GM19193 (cell line): ENCODE results near the gene AFAP1L1.

Experiments
- POLR2A ChIP-seq: IDR thresholded peaks from 4 replicates; pipeline ENCODE4 v1.6.1; 2011; ENCODE audit not compliant: insufficient read depth, insufficient read length; ENCODE audit errors: extremely low read depth

AFAP1L1 gene

GRCh38 chr5:149251546-149251945 lies 20.1 kb upstream of the AFAP1L1 start:
- no peak for TF ChIP-seq POLR2A

- TF ChIP-seq POLR2A = no peak
Measured at GRCh38 chr5:149254506-149254905, 17.2 kb upstream of the AFAP1L1 start.

DNA sequence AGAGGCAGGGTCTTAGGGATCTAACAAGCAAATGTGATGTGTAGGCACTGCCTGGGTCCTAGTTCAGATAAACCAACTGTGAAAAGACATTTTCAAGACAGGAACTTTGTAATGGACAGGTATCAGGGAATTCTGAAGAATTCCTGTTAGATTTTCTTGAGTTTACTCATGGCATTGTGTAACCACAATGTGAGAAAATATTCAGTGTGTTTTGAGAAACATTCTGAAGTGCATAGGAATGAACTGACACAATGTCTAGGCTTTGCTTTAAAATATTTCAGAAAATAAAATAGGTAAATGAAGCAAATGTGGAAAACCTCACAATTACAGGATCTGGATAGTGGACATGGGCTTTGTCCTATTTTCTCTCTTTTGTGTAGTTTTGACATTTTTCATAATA lies 15.2 kb upstream of the AFAP1L1 start:
- no peak for TF ChIP-seq POLR2A

DNA sequence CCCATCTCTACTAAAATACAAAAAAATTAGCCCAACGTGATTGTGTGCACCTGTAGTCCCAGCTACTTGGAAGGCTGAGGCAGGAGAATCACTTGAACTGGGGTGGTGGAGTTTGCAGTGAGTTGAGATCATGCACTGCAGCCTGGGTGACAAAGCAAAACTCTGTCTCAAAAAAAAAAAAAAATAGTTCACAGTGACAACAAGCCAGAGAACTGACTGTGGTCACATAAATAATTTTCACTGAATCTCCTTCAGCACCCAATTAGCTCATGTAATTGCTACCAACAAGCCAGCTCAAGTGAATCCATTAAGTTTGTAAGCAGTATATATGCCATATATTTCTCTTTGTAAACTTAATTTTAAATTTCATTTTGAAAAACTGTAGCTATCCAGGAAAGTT lies 14.5 kb upstream of the AFAP1L1 start:
- TF ChIP-seq POLR2A = no peak

DNA sequence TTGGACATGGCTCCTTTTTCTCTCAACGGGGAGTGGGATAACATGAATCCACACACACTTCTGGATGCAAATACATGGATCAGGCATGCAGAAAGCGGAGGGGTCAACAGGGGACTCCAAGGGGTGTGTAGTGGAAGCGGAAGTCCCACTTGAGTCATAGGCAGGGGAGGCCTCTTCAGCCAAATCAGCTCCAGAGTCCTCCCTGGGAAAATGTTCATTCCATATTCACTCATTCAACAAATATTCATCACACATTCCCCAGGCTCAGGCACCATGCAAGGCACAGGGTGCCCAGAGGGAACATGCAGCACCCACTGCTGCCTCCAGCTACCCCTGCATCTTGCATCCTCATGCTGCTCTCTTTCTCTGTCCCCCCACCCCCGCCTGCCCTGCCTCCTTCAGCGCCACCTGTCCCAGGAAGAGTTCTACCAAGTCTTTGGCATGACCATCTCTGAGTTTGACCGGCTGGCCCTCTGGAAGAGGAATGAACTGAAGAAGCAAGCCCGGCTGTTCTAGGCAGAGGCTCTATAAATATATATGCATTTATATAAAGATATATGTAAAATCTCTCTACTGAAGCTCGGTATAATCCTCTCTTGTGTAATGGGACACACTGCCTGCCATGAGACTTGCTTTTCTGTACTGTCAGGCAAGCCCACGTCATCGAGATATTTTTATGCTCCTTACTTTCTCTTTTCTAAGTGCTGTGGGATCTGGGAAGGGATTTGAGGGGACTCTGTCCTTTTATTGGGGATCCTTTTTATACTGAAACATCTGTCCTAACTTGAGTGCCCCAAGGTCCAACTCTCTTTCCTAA lies 13.6 kb upstream of the AFAP1L1 start:
- TF ChIP-seq POLR2A = no peak

DNA sequence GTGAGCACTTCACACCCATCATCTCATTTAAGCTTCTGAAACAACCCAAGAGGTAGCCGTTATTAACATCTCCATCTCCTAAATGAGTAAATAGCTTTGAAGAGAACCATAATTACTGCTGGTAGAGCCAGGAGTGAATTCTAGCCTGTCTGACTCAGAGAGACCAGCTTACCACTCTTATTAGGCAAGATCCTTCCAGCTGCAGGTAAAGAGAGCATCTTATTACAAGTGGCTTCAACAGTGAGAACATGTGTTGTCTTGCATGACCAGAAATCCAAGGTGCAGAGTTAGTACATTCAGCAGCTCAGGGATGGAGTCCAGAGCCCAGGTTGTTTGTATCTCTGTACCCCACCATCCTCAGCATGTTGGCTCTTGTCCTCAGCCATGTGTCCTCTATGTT lies 10.9 kb upstream of the AFAP1L1 start:
- TF ChIP-seq POLR2A = no peak

- TF ChIP-seq POLR2A = no peak
Measured at GRCh38 chr5:149261246-149261645, 10.4 kb upstream of the AFAP1L1 start.

DNA sequence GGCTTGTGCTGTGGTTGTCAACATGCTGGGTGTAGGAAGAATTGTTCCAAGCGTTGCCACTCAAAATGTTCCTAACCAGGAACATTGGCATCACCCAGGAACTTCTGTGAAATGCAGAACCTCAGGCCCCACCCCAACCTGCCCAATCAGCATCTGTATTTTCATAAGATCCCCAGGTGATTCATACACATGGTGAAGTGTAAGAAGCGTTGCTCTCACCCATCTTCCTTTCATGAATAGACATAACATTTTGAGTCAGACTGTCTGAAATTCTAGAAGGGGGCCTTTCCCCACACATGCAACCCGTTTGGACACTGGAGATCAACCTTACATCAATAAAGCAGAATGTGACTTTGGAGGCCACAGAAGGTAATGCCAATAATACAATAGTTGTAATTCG lies 9.3 kb upstream of the AFAP1L1 start:
- TF ChIP-seq POLR2A = no peak

DNA sequence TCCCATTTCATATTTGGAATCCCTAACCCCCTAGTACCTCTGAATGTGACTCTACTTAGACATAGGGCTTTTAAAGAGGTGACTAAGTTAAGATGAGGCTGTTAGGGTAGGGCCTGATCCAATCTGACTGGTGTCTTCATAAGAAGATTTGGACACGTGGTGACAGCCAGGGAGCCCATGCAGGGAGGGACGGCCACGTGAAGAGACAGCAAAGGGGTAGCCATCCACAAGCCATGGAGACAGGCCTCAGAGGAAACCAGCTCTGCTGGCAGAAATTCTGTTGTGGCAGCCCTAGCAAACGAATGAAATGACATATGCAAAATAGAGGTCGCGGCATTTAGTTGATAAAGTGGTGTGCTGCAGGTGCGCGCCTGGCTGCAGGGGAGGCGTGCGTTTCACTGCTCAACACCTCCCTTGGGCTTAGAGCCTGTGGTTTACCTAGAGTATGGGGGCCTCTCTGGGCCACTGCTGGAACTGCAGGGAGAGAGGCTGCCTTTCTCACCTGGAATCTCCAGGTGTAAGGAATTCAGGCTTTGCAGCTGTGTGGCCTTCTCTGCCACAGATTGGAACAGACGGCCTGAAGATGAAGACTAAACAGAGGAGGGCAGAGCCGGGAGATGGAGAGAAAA lies 7.1 kb upstream of the AFAP1L1 start:
- TF ChIP-seq POLR2A = no peak

DNA sequence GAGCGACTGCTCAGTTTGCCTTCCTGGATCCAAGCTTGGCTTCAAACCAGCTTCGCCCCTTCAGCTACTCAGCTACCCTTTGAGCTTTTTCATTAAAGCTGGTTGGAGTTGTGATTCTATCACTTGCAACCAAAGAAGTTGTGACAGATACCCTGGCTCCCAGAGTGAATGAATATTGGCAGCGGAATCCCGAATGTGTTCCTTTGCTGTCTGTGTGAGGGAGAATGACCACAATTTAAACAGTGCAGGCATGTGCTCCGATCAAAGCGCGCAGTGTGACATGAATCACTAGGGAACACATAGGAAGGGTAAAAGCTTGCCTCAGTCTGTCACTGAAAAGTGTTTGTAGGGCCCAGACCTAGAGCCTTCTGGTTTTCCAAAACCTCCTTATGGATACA lies 6.6 kb upstream of the AFAP1L1 start:
- TF ChIP-seq POLR2A = no peak

- no peak for TF ChIP-seq POLR2A
Measured at GRCh38 chr5:149265597-149265996, 6.1 kb upstream of the AFAP1L1 start.

GRCh38 chr5:149267241-149267973 lies 4.3 kb upstream of the AFAP1L1 start:
- TF ChIP-seq POLR2A = no peak

DNA sequence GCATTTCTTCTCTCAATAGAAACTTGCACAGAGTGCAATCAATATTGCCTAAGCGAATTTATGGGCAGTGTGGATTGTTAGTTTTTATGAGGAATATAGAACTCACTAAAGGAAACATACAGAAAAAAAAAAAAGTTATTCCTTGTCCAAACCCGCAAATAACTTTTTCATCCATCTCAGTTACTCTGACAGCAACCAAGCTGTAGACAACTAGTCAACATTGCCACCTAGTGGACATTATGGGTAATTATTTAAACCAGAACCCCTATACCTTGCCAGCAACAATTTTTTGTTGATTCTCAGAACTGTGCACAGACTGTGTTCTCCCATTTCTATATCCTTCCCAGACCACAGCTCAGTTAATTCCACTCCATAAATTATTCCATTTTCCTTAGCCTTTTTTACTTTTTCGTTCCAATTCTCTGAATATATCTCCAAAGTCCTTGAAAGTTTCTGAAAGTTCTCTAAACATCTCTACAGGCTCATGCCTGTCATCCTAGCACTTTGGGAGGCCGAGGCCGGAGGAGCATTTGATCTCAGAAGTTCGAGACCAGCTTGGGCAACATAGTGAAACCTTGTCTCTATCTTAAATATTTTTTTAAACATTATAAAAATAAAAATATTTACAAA lies 2.6 kb upstream of the AFAP1L1 start:
- no peak for TF ChIP-seq POLR2A

DNA sequence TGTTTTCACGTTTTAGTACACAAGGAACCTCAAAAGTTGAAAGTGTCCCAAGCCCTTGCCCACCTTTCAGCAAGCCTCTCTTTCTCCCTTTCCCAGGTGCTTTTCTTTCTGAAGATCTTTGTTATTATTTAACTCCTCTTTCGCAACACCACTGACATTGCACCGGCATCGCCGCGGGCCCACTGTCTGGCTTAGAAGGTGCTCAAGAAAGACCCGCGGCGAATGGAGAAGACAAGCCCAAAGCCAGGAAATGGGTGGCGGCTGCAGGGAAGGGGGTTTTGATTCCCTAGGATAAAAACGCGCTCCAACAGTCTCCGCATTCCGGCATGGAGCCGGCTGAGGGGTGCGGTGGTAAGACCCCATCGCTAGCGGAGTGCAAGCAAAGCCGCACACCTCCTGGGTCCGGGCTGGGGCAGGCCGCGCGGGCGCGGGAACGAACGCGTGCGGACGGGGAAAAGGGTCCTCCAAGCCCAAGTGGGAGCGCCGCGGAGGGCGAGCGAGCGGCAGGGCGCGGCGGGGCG lies 404 bp upstream of the AFAP1L1 start:
- no peak for TF ChIP-seq POLR2A

- no peak for TF ChIP-seq POLR2A
Measured at GRCh38 chr5:149273237-149273636, 1.6 kb downstream of the AFAP1L1 start.
